Loucy (cell line): ENCODE data around the gene CHCT1.
"Not testable (repeated sequence)": the region's sequence is repeated elsewhere in the genome, so short reads cannot be mapped to it uniquely, and the experiment has no call there.

Source experiments
- H2AFZ ChIP-seq: fragments of 200-600 bp; sonication (generic); 2 replicates; pipeline ENCODE4 v1.6.0; 2016; ENCODE audit warnings: antibody characterized with exemption, mild to moderate bottlenecking, low read length, moderate library complexity
- H3F3A ChIP-seq: fragments of 200-600 bp; 2 replicates; pipeline ENCODE4 v1.6.0; 2016; ENCODE audit warnings: antibody characterized with exemption, low read depth, mild to moderate bottlenecking
- H3K27me3 ChIP-seq: fragments of 200-600 bp; sonication (generic); 2 replicates; pipeline ENCODE4 v1.6.1; 2014; ENCODE audit warnings: low read length, mild to moderate bottlenecking; ENCODE audit not compliant: insufficient read depth, poor library complexity, severe bottlenecking
- H3K36me3 ChIP-seq: fragments of 200-600 bp; sonication (generic); 2 replicates; pipeline ENCODE4 v1.6.1; 2016; ENCODE audit warnings: low read length; ENCODE audit not compliant: insufficient read depth
- H3K4me1 ChIP-seq: fragments of 200-600 bp; sonication (generic); 2 replicates; pipeline ENCODE4 v1.5.1; 2014; ENCODE audit warnings: low read length, mild to moderate bottlenecking; ENCODE audit not compliant: insufficient read depth, poor library complexity, severe bottlenecking
- H3K4me2 ChIP-seq: fragments of 200-600 bp; sonication (generic); 2 replicates; pipeline ENCODE4 v1.6.0; 2014; ENCODE audit warnings: antibody characterized with exemption, low read length, low read depth, mild to moderate bottlenecking; ENCODE audit not compliant: poor library complexity, severe bottlenecking
- H3K4me3 ChIP-seq: fragments of 200-600 bp; sonication (generic); 2 replicates; pipeline ENCODE4 v1.5.1; 2014; ENCODE audit warnings: low read length, mild to moderate bottlenecking, mixed read lengths; ENCODE audit not compliant: poor library complexity, severe bottlenecking
- H3K79me2 ChIP-seq: fragments of 200-600 bp; sonication (generic); 2 replicates; pipeline ENCODE4 v1.6.1; 2014; ENCODE audit warnings: low read length; ENCODE audit not compliant: insufficient read depth
- H3K9ac ChIP-seq: fragments of 200-600 bp; sonication (generic); 2 replicates; pipeline ENCODE4 v1.6.0; 2014; ENCODE audit warnings: mild to moderate bottlenecking, low read depth, low read length, moderate library complexity; ENCODE audit not compliant: poor library complexity, severe bottlenecking
- H3K9me2 ChIP-seq: fragments of 200-600 bp; sonication (generic); replicated peaks from 2 replicates; pipeline ENCODE4 v1.6.1; 2016; ENCODE audit warnings: low read depth, low read length, mixed read lengths
- H3K9me3 ChIP-seq: fragments of 200-600 bp; sonication (generic); 2 replicates; pipeline ENCODE4 v1.6.1; 2014; ENCODE audit warnings: mild to moderate bottlenecking, antibody characterized with exemption, low read length, low read depth; ENCODE audit not compliant: insufficient read depth
- H4K20me1 ChIP-seq: fragments of 200-600 bp; sonication (generic); 2 replicates; pipeline ENCODE4 v1.6.0; 2014; ENCODE audit warnings: antibody characterized with exemption, low read length, mild to moderate bottlenecking; ENCODE audit not compliant: insufficient read depth, poor library complexity, severe bottlenecking
- EZH2phosphoT487 ChIP-seq: fragments of 200-600 bp; IDR thresholded peaks from 2 replicates; pipeline ENCODE4 v1.6.1; 2018; ENCODE audit warnings: antibody characterized with exemption, mild to moderate bottlenecking, moderate library complexity, borderline replicate concordance
- TF ChIP-seq, protein P1 (sequence below): fragments of 200-600 bp; sonication (generic); conservative IDR thresholded peaks from 2 replicates; pipeline ENCODE4 v1.5.1; 2014; ENCODE audit warnings: mild to moderate bottlenecking, antibody characterized with exemption, low read length

Gene CHCT1

DNA sequence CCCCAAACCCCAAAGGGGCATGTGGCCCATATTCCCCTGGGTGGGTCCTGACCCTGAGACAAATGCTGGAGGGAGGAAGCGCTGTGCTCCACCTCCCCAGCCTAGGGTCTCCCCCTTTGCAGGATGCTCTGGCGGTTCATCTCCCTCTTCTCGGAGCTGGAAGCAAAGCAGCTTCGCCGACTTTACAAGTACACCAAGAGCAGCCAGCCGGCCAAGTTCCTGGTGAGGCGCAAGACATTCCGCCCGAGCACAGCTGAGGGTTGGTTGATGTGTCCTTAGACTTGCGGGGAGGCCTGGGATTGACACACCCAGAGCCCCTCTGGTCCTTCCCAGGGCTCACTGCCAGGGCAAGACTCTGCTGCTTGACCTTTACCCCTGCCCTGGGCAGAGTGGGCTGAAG lies 4.3 kb downstream of the CHCT1 start:
- Histone ChIP-seq H3K27me3 (no peaks in the 10 kb centered on the region), H3F3A (no peaks in the 10 kb centered on the region), H3K4me2 (no peak overlapping the region), H3K9me3 (no peaks in the 10 kb centered on the region), H4K20me1 (no peaks in the 10 kb centered on the region), H3K9me2 (no peaks in the 10 kb centered on the region), H3K4me3 (no peak overlapping the region), H3K79me2 (no peaks in the 10 kb centered on the region), H3K4me1 (no peaks in the 10 kb centered on the region), H3K36me3 (no peaks in the 10 kb centered on the region), H3K9ac (no peak overlapping the region), H2AFZ (no peak overlapping the region)
- TF ChIP-seq EZH2phosphoT487: no peak
- TF ChIP-seq, protein P1, sequence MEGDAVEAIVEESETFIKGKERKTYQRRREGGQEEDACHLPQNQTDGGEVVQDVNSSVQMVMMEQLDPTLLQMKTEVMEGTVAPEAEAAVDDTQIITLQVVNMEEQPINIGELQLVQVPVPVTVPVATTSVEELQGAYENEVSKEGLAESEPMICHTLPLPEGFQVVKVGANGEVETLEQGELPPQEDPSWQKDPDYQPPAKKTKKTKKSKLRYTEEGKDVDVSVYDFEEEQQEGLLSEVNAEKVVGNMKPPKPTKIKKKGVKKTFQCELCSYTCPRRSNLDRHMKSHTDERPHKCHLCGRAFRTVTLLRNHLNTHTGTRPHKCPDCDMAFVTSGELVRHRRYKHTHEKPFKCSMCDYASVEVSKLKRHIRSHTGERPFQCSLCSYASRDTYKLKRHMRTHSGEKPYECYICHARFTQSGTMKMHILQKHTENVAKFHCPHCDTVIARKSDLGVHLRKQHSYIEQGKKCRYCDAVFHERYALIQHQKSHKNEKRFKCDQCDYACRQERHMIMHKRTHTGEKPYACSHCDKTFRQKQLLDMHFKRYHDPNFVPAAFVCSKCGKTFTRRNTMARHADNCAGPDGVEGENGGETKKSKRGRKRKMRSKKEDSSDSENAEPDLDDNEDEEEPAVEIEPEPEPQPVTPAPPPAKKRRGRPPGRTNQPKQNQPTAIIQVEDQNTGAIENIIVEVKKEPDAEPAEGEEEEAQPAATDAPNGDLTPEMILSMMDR: no peak

DNA sequence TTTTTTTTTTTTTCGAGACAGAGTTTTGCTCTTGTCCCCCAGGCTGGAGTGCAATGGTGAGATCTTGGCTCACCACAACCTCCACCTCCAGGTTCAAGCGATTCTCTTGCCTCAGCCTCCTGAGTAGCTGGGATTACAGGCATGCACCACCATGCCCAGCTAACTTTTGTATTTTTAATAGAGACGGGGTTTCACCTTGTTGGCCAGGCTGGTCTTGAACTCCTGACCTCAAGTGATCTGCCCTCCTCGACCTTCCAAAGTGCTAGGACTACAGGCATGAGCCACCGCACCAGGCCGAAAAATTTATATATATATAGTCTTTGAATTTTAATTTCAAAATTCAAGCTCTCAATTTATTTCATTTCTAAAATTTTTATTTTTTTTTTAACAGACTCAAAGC lies 6.2 kb downstream of the CHCT1 start:
- not testable (repeated sequence) for H3K79me2 ChIP-seq, H3K9ac ChIP-seq

DNA sequence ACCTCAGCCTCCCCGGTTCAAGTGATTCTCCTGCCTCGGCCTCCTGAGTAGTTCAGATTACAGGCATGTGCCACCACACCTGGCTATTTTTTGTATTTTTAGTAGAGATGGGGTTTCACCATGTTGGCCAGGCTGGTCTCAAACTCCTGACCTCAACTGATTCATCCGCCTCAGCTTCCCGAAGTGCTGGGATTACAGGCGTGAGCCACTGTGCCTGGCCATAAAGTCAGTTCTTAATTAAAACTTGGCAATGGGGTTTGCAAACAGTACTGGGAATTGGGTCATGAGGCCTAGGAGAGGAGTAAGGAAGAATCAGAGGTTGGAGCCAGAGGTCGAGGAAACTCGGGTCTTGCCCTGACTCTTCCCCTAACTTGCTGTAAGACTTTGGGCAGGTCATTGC lies 8.3 kb downstream of the CHCT1 start:
- not testable (repeated sequence) for H2AFZ ChIP-seq, H3K9me2 ChIP-seq, H3K4me1 ChIP-seq, H3K27me3 ChIP-seq, H3F3A ChIP-seq, H3K9me3 ChIP-seq, H4K20me1 ChIP-seq, H3K4me2 ChIP-seq, H3K4me3 ChIP-seq, H3K36me3 ChIP-seq, H3K79me2 ChIP-seq, H3K9ac ChIP-seq

More for the DNA sequence above, 6.2 kb downstream of the CHCT1 start:
- H3K9me2 ChIP-seq, H3K4me3 ChIP-seq, H3K4me2 ChIP-seq, H3F3A ChIP-seq, H4K20me1 ChIP-seq, H3K27me3 ChIP-seq, H3K4me1 ChIP-seq, H2AFZ ChIP-seq, H3K9me3 ChIP-seq, H3K36me3 ChIP-seq: not testable (repeated sequence)

DNA sequence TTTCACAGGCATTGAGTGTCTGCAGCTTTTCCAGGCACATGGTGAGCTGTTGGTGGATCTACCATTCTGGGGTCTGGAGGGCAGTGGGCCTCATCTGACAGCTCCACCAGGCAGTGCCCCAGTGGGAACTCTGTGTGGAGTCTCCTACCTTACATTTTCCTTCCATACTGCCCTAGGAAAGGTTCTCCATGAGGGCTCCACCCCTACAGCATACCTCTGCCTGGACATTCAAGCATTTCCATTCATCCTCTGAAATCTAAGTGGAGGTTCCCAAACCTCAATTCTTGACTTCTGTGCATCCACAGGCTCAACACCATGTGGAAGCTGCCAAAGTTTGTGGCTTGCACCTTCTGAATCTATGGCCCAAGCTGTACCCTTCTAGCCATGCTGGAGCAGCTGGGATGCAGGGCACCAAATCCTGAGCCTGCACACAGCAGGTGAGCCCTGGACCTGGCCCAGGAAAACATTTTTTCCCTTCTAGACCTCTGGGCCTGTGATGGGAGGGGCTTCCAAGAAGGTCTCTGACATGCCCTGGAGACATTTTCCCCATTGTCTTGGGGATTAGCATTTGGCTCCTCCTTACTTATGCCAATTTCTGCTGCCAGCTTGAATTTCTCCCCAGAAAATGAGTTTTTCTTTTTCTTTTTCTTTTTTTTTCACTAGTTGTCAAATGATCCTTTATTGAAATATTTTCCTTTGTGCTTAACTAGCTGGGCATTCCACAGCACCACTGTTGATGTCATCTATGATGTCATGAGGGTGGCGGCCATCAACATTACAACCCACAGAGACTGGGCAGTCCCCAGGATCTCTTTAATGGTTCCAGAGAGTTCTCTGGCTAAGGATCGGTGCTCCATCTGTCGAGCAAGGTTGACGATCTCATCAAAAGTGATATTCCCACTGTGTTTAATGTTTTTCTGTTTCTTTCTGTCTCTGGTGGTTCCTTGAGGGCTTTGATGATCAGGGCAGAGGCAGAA lies 11.0 kb downstream of the CHCT1 start:
- not testable (repeated sequence) for H3K9me3 ChIP-seq, H4K20me1 ChIP-seq, H3K27me3 ChIP-seq, H3K79me2 ChIP-seq, H3F3A ChIP-seq, H3K4me2 ChIP-seq, H3K4me1 ChIP-seq, H3K4me3 ChIP-seq, H3K9ac ChIP-seq, H2AFZ ChIP-seq, H3K9me2 ChIP-seq, H3K36me3 ChIP-seq
